ENCODE data around the gene GPR108. TPM values are rescaled to one million over a fixed set of nuclear protein-coding genes. Genes with fewer than 3 reads are reported as not detected.
"Not testable (repeated sequence)": the region's sequence is repeated elsewhere in the genome, so short reads cannot be mapped to it uniquely, and the experiment has no call there.

GPR108 gene
- total and polyA plus RNA-seq, 7 donors, result 12.5 to 27.8 (median 24.2) TPM

- TF ChIP-seq CTCF (IDR thresholded peaks at IDR 0.05), result no peak
- Histone ChIP-seq H3K4me3 (no peak overlapping the region), H3K27ac (no peak overlapping the region), H3K36me3 (ENCODE audit: insufficient read depth in 1 of 2, low read depth in 1 of 2) (no peaks in the 10 kb centered on the region), H3K27me3 (ENCODE audit: insufficient read depth in 3 of 3, low read length in 2 of 3) (no peaks in the 10 kb centered on the region), H3K4me1 (no peaks in the 10 kb centered on the region), H3K9me3 (no peaks in the 10 kb centered on the region)
- WGBS, 3 donors, result 89 to 92% (median 91%) methylated on average over 4 of the region's 4 CpGs
- intact Hi-C loops (cut with DNase I), result no loop called here
- ATAC-seq (no peak), DNase-seq (no peak)
These were observed 39.6 kb upstream of the GPR108 start for GRCh38 chr19:6776999-6777398.

- ATAC-seq; H3K4me3 ChIP-seq; H3K27ac ChIP-seq; H3K27me3 ChIP-seq (ENCODE audit: insufficient read depth in 3 of 3, low read length in 2 of 3); DNase-seq; H3K36me3 ChIP-seq (ENCODE audit: insufficient read depth in 1 of 2, low read depth in 1 of 2); H3K9me3 ChIP-seq; H3K4me1 ChIP-seq; intact Hi-C loops (cut with DNase I): not testable (repeated sequence)
These were observed 38.7 kb upstream of the GPR108 start for GRCh38 chr19:6776045-6776444.

GRCh38 chr19:6774821-6775707, 37.7 kb upstream of the GPR108 start:
- ATAC-seq (no peak), DNase-seq (no peak)
- no peak overlapping the region for H3K27ac ChIP-seq
- intact Hi-C loops (cut with DNase I), result no loop called here
- no peak overlapping the region for H3K4me3 ChIP-seq
- H3K9me3 ChIP-seq, result no peaks in the 10 kb centered on the region
- no peaks in the 10 kb centered on the region for H3K36me3 ChIP-seq (ENCODE audit: insufficient read depth in 1 of 2, low read depth in 1 of 2)
- no peaks in the 10 kb centered on the region for H3K27me3 ChIP-seq (ENCODE audit: insufficient read depth in 3 of 3, low read length in 2 of 3)
- H3K4me1 ChIP-seq, result no peaks in the 10 kb centered on the region
- no peak for TF ChIP-seq CTCF (IDR thresholded peaks at IDR 0.05)
- WGBS, 3 donors, result 61 to 70% (median 68%) methylated on average over 11 of the region's 11 CpGs

- intact Hi-C loops (cut with DNase I), result loop anchor here in 1 of 2 donors (2.0 kb wide), 1 partner anchor 141 kb away; no protein-coding TSS in a partner anchor
- Histone ChIP-seq H3K4me3 (peak overlapping the region; percentile 46), H3K27ac (no peak overlapping the region), H3K9me3 (no peaks in the 10 kb centered on the region), H3K4me1 (no peaks in the 10 kb centered on the region), H3K36me3 (ENCODE audit: insufficient read depth in 1 of 2, low read depth in 1 of 2) (no peaks in the 10 kb centered on the region), H3K27me3 (ENCODE audit: insufficient read depth in 3 of 3, low read length in 2 of 3) (peaks cover 0 to under 1% (median 0%) of the 10 kb centered on the region in 3 donors)
- DNase-seq, result peak in 1 of 2 donors; percentile 60
- WGBS, 3 donors, result 34 to 45% (median 39%) methylated on average over 8 of the region's 8 CpGs
- no peak for TF ChIP-seq CTCF (IDR thresholded peaks at IDR 0.05)
- ATAC-seq, result no peak
These were observed 36.0 kb upstream of the GPR108 start for GRCh38 chr19:6773323-6773931.

- Histone ChIP-seq H3K27ac (no peak overlapping the region), H3K4me3 (peak overlapping the region; percentile 46), H3K36me3 (ENCODE audit: insufficient read depth in 1 of 2, low read depth in 1 of 2) (no peaks in the 10 kb centered on the region), H3K9me3 (no peaks in the 10 kb centered on the region), H3K27me3 (ENCODE audit: insufficient read depth in 3 of 3, low read length in 2 of 3) (peaks cover 0 to 5% (median 0%) of the 10 kb centered on the region in 3 donors), H3K4me1 (no peaks in the 10 kb centered on the region)
- ATAC-seq (no peak), DNase-seq (no peak)
- intact Hi-C loops (cut with DNase I), result loop anchor here in 1 of 2 donors (2.0 kb wide), 1 partner anchor 140 kb away; no protein-coding TSS in a partner anchor
- WGBS, 3 donors, result 59 to 73% (median 65%) methylated on average over 12 to 14 of the region's 14 CpGs
- no peak for TF ChIP-seq CTCF (IDR thresholded peaks at IDR 0.05)
These were observed 35.5 kb upstream of the GPR108 start for GRCh38 chr19:6772866-6773322.
